Activated CD4-positive, alpha-beta T cell treated with anti-CD3 and anti-CD28 coated beads, Interleukin-2, Interleukin-4, amounts not matched to agents 100 ng/mL and 50 ng/mL, durations not matched to agents 16 hours and 8 hours (primary cell): ENCODE data around the gene MRPL36.

ENCODE experiments used
- DNase-seq: peaks from one replicate; pipeline ENCODE4 v3.0.0-alpha.2; 2020; ENCODE audit warnings: low spot score

Gene MRPL36

GRCh38 chr5:1781726-1782384 is 17.8 kb downstream of the MRPL36 start:
- no peak for DNase-seq

DNA sequence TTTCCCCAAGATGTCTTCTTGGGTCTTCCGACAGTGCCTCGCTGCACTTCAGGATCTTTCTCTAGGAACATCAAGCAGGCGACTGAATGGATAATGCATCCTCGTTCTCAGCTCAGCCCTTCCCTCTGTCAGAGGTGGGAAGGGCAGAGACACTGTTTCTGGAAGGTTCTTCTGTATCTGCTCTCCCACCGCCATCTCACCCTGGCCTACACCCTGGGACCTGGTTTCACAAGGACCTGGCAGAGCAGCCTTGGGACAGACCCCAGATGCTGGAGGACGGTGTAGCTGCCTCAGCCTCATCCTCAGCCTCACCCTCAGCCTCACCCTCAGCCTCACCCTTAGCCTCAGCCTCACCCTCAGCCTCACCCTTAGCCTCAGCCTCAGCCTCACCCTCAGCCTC is 18.5 kb downstream of the MRPL36 start:
- no peak for DNase-seq

GRCh38 chr5:1780614-1780930 is 19.1 kb downstream of the MRPL36 start:
- DNase-seq, result no peak

- DNase-seq, result no peak
These were observed 19.6 kb downstream of the MRPL36 start for GRCh38 chr5:1779782-1780613.

DNA sequence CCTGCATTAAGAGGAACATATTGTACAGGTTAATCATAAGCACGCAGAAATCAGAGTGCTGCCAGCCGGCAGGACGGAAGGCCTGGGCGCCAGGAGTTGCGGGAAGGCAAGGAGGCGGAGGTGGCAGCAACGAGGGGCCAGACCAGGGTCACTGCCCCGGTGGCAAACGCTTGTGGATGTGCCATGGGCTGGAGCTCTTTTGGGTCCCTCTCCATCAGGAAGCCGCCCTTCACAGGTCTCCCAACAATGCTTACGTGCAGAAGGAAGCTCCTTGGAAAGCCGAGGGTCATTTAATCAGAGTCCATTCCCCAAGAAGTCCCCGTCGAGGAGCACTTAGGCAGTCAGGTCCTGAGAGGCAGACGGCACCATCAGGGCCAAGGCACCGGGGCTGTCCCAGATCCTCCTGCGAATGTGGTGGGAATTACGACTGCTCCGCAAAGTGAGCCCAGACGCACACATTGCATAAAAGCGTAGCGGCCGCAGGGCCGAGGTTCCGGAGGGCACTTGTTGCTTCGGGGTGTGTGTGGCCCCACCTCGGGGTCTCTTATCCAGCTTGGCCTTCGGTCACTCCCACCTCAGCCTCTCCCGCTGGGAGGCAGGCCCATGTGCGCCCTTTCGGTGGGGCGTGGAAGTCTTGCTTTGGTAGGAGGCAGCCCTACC is 20.5 kb downstream of the MRPL36 start:
- no peak for DNase-seq

GRCh38 chr5:1778138-1779020 is 21.3 kb downstream of the MRPL36 start:
- DNase-seq, result no peak

GRCh38 chr5:1777281-1778137 is 22.1 kb downstream of the MRPL36 start:
- DNase-seq, result no peak

GRCh38 chr5:1776831-1777230 is 22.8 kb downstream of the MRPL36 start:
- no peak for DNase-seq

DNA sequence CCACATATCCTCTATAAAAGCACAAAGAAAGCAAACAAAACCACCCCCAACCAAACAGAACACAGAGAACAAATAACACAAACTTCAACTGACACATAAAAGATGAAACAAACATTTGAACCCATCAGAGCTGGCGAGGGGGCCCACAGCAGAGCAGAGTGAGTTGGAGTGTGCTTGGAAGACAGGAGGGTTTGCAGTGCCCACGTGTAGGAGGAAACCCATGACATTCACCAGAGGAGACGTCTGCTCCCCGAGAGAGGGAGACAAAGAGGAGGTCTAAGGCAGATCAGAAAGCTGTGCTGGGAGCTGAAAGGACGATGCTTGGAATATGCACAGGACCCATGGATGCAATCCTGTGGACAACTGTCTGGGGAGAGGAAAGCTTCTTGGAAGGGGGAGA is 27.0 kb downstream of the MRPL36 start:
- no peak for DNase-seq

DNA sequence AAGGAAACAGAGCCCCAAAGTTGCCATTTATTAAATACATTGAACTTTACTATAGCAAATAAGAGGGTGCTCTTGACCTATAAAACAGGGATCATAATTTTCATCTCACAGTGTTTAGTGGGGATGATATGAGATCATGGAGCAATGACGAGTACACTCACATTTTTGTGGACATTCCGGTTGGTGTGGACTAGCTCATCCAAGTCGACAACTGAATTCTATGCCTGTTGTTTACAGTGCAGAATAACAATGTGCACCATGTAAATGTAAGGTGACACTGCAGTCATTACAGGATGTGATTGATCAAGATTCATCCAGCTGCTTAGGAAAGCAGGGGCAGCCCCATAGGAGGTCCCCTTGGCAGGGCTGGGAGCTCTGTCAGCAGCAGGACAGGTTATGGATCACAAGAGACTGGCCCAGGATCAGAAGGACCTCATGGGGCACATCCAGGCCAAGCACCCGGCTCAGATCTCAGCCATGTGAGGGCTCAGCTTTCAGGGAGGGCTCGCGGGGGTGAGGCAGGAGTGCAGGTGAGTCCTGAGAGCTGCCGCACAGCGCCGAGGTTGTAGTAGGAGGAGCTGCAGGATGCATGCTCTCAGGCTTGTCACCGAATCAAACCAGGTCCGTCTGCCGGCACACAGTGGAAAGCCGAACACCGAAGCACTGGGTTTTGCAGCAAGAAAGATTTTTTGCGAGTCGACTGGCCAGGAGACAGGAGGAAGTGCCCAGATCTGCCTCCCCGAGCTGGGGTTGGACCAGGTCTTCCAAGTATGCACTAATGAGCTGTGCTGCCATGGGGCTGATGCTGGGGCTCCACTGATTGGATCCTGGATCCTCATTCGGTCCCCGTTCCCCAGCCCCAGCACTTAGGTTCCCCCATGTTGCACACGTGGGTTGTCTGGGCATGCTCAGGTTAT is 28.2 kb downstream of the MRPL36 start:
- no peak for DNase-seq

GRCh38 chr5:1770443-1770802 is 29.2 kb downstream of the MRPL36 start:
- DNase-seq, result no peak

GRCh38 chr5:1769752-1770442 is 29.7 kb downstream of the MRPL36 start:
- no peak for DNase-seq

DNA sequence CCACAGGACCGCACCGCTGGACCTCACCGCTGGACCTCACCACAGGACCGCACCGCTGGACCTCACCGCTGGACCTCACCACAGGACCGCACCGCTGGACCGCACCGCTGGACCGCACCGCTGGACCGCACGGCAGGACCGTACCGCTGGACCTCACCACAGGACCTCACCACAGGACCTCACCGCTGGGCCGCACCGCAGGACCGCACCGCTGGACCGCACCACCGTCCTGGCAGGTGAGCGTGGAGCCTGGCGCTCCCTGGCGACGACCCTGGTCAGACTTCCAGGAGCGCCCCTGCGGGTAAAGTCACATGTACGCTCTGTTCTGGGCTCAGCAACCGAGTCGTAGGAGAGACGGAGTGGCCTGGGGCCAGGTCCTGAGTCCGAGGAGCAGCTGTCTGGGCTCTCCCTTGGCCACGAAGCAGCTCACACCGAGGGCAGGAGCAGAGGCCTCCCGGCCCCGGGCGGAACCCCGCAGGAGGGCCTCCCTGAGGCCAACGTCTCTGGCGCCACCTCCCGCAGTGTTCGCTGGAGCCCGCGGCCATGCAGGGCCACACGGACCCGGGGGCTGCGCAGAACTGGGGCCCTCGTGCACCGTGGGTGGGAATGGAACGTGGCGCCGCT is 30.5 kb downstream of the MRPL36 start:
- no peak for DNase-seq

GRCh38 chr5:1768283-1769000 is 31.2 kb downstream of the MRPL36 start:
- DNase-seq, result no peak

DNA sequence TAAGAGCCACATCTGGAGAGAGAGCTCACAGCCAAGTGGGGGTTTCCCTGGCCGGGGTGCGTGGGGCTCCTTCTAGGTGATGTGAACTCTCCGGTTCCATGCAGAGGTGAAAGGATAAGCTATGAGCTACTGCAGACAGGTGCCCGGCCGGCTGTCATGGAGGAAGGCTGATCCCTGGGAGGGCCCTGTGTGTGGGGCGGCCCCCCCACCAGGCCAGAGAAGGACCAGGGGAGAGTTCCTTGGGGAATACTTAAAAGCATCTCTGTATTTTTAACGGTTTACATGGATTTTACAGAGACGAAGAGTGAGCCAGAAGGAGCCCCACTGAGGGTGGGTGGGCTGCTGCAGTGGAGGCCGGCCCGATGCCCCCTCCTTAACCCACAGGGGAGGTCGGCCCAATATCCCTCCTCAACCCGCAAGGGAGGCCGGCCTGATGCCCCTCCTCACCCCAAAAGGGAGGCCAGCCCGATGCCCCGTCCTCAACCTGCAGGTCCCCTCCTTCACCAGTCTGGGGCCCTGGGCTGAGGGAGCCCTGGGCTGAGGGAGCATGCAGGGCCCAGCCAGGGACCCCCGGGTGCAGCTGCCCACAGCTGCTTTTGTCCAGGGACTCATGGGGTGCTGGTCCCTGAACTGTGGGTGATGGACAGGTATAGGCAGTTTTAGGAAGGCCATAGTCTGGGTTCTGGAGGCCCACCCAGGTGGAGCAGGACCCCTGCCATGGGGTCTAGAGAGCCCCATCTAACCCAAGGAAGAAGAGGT is 31.9 kb downstream of the MRPL36 start:
- no peak for DNase-seq

DNA sequence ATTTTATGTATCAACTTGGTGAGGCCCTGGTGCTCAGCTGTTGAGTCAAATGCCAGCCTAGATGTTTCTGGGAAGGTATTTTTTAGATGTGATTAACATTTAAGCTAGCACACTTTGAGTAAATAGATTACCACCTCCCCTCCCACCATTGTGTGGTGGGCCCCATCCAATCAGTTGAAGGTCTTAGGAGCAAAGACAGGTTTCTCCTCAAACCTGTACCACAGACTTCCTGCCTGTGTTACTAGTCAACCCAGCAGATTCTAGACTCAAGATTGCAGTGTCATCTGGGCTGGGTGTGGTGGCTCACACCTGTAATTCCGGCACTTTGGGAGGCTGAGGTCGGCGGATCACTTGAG is 33.8 kb downstream of the MRPL36 start:
- DNase-seq, result no peak

DNA sequence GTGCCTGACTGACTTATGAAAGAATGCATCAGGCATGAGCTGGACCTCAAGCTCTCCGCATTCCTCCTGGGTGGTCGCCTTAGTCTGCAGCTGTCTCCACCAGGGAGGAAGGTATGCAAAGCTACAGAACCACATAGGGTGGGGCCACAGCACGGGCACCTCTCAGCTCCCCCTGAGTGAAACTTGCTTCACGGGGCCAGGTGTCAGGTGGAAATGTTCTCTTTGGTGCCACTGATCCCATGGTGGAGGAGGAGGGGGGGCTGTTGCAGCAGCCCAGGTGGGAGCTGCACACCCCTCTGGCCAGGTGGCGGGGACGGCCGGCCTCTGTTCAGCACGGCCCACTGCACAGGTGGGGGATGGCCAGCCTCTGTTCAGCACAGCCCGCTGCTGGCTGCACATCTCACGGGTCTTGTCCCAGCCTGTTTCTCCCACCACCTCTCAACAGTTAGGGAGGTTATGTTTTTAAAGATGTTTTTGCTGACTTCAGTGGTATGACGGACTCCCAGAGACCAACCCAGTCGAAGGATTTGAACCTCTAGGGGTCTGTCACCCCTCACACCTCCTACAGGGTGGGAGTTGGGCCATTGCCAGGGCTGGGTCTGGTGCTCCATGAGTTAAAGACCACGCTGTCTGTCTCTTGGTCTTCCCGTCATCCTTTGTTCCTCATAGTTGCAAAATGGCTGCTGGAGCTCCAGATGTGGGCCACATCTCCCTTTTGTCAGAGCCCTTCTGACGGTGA is 34.3 kb downstream of the MRPL36 start:
- DNase-seq, result no peak
